ENCODE results near the gene LTBP4. TPM values are rescaled to one million over a fixed set of nuclear protein-coding genes. Genes with fewer than 3 reads are reported as not detected.

Gene LTBP4
- total and polyA plus RNA-seq, 2 donors (not counting 3 experiments of a cell fraction or from before 2014, with no cell fraction given): 25.9 to 38.0 TPM

GRCh38 chr19:40629346-40629745, 28.2 kb downstream of the LTBP4 start:
- Histone ChIP-seq H3K4me3 (replicated peaks in 1 of 3; ENCODE audit: insufficient read depth in 1 of 3, low read depth in 1 of 3, low read length in 3 of 3) (no peak overlapping the region), H4K20me1 (replicated peaks; ENCODE audit: control insufficient read depth, extremely low read depth, insufficient read depth, low read length) (no peaks in the 10 kb centered on the region), H3K79me2 (ENCODE audit: control insufficient read depth, insufficient read depth, low read length) (no peaks in the 10 kb centered on the region), H3K9ac (replicated peaks; ENCODE audit: extremely low read depth, insufficient read depth, low read length) (no peak overlapping the region), H3K27ac (ENCODE audit: insufficient read depth, low read depth, low read length) (no peak overlapping the region), H3K9me1 (replicated peaks; ENCODE audit: control insufficient read depth, extremely low read depth, insufficient read depth, low read length) (no peaks in the 10 kb centered on the region), H3K36me3 (ENCODE audit: control insufficient read depth in 2 of 2, extremely low read depth in 1 of 2, insufficient read depth in 2 of 2, low read length in 2 of 2) (no peaks in the 10 kb centered on the region), H3K4me2 (ENCODE audit: insufficient read depth, low read length) (no peak overlapping the region), H3K4me1 (ENCODE audit: control insufficient read depth, extremely low read depth, insufficient read depth, low read length) (no peaks in the 10 kb centered on the region), H3K9me3 (replicated peaks; ENCODE audit: control insufficient read depth, insufficient read depth, low read length) (no peaks in the 10 kb centered on the region), H3K27me3 (ENCODE audit: control insufficient read depth in 2 of 2, insufficient read depth in 2 of 2, low read length in 2 of 2) (no peaks in the 10 kb centered on the region), H2AFZ (ENCODE audit: low read depth, low read length) (no peak overlapping the region)
- intact Hi-C loops (cut with micrococcal nuclease) (no loop called here), dilution Hi-C loops (cut with MboI; ENCODE audit: extremely low pct_ligation_motif_present, low sequenced_read_pairs) (no loop called here)
- ChIA-PET POLR2A (no interaction called here), CTCF (no interaction called here)
- no TSS peak for BruUV-seq (replicated peaks)
- DNase-seq (ENCODE audit: low read depth, low spot score) (no peak), FAIRE-seq (no peak)
- no peak for TF ChIP-seq MYC (IDR thresholded peaks at IDR 0.05; ENCODE audit: low read depth, low read length)
- no peak for TF ChIP-seq POLR2AphosphoS5 (IDR thresholded peaks at IDR 0.05; ENCODE audit: insufficient read depth, low read depth, low read length)
- no peak for TF ChIP-seq MAX (IDR thresholded peaks at IDR 0.05; ENCODE audit: insufficient read depth, insufficient read length)
- TF ChIP-seq GATA2 (IDR thresholded peaks at IDR 0.05; ENCODE audit: insufficient read depth, insufficient read length, low read depth, low read length): no peak
- TF ChIP-seq FOS (IDR thresholded peaks at IDR 0.05; ENCODE audit: borderline replicate concordance, insufficient read depth, low read length): no peak
- TF ChIP-seq CTCF (IDR thresholded peaks at IDR 0.05; ENCODE audit: extremely low read depth in 1 of 2, insufficient read depth in 1 of 2, low read depth in 1 of 2, low read length in 2 of 2): no peak
- no peak for TF ChIP-seq EZH2 (IDR thresholded peaks at IDR 0.05; ENCODE audit: borderline replicate concordance, low read depth, low read length, severe bottlenecking)
- no peak for TF ChIP-seq JUN (IDR thresholded peaks at IDR 0.05; ENCODE audit: borderline replicate concordance, insufficient read depth, insufficient read length, low read depth)

Data from endothelial cell of umbilical vein (primary cell).